ENCODE data around the gene PERM1. TPM values are rescaled to one million over a fixed set of nuclear protein-coding genes. Genes with fewer than 3 reads are reported as not detected.

Gene PERM1
- total and polyA plus RNA-seq, 2 of the 13 experiments (the other 11 are each of a cell fraction or from before 2014, with no cell fraction given) = 0.04 to 0.29 TPM

GRCh38 chr1:955474-955873 lies 26.4 kb downstream of the PERM1 start:
- H4K20me1 ChIP-seq (ENCODE audit: insufficient read depth, low read length) = peaks cover 17% of the 10 kb centered on the region
- H3K27me3 ChIP-seq (ENCODE audit: control insufficient read depth in 1 of 2, insufficient read depth in 2 of 2, low read length in 2 of 2) = peaks cover 0 to 4% of the 10 kb centered on the region in 2 experiments; a peak in 1 of 5 replicates
- no peak overlapping the region for H3K27ac ChIP-seq (ENCODE audit: extremely low read length, insufficient read depth, low read length)
- peaks cover 38 to 66% of the 10 kb centered on the region in 2 experiments for H3K36me3 ChIP-seq (replicated peaks in 1 of 2; ENCODE audit: control insufficient read depth in 1 of 2, insufficient read depth in 2 of 2, low read length in 2 of 2)
- peaks cover 21% of the 10 kb centered on the region for H3K79me2 ChIP-seq (ENCODE audit: insufficient read depth, low read length)
- no TSS peak for BruUV-seq (replicated peaks)
- no peak for DNase-seq (ENCODE audit: low spot score)
- H3K4me3 ChIP-seq (replicated peaks in 1 of 3; ENCODE audit: insufficient read depth in 1 of 3, low read depth in 2 of 3, low read length in 3 of 3) = no peak overlapping the region
- H3K9ac ChIP-seq (ENCODE audit: insufficient read depth, low read depth, low read length) = no peak overlapping the region
- peaks cover 11% of the 10 kb centered on the region for H3K4me1 ChIP-seq (ENCODE audit: insufficient read depth, low read length)
- no peak overlapping the region for H3K4me2 ChIP-seq (ENCODE audit: low read depth, low read length)
- FAIRE-seq = no peak
- no peak for ATAC-seq
- H3K9me3 ChIP-seq (ENCODE audit: low read length) = no peaks in the 10 kb centered on the region
- no peak overlapping the region for H2AFZ ChIP-seq (ENCODE audit: low read length)
- in situ Hi-C loops (cut with HindIII; ENCODE audit: extremely low pct_ligation_motif_present, low pct_unique_long_range_greater_than_20kb) = no loop called here
- POLR2A ChIA-PET = no interaction called here
- 96% methylated on average over 5 of the region's 6 CpGs for WGBS (ENCODE audit: low lambda C conversion rate)
- CTCF ChIA-PET (ENCODE audit: low intra/inter-chr PET ratio, low total read pairs) = no interaction called here
- intact Hi-C loops (cut with micrococcal nuclease; ENCODE audit: unreplicated experiment) = no loop called here
- TF ChIP-seq NPAS2 (CRISPR knock-in tag; IDR thresholded peaks at IDR 0.05; ENCODE audit: borderline replicate concordance) (no peak), SP5 (CRISPR knock-in tag; IDR thresholded peaks at IDR 0.05; ENCODE audit: borderline replicate concordance, low read depth) (no peak), KAT7 (CRISPR knock-in tag; IDR thresholded peaks at IDR 0.05; ENCODE audit: borderline replicate concordance) (no peak), FLYWCH1 (CRISPR knock-in tag; IDR thresholded peaks at IDR 0.05) (no peak), ZC3H4 (CRISPR knock-in tag; IDR thresholded peaks at IDR 0.05; ENCODE audit: borderline replicate concordance) (no peak), ZNF431 (CRISPR knock-in tag; IDR thresholded peaks at IDR 0.05; ENCODE audit: borderline replicate concordance, low read depth) (no peak), ZNF512B (CRISPR knock-in tag; IDR thresholded peaks at IDR 0.05; ENCODE audit: borderline replicate concordance) (no peak), ZNF646 (CRISPR knock-in tag; IDR thresholded peaks at IDR 0.05) (no peak), MATR3 (CRISPR knock-in tag; IDR thresholded peaks at IDR 0.05) (no peak), ZNF800 (CRISPR knock-in tag; IDR thresholded peaks at IDR 0.05) (no peak), TFDP1 (CRISPR knock-in tag; IDR thresholded peaks at IDR 0.05; ENCODE audit: borderline replicate concordance) (no peak), FOSL1 (CRISPR knock-in tag; IDR thresholded peaks at IDR 0.05; ENCODE audit: borderline replicate concordance) (no peak), ZNF850 (CRISPR knock-in tag; conservative IDR thresholded peaks at IDR 0.05) (no peak)
